Measurements from ENCODE around the gene AGAP1. TPM values are rescaled to one million over a fixed set of nuclear protein-coding genes. Genes with fewer than 3 reads are reported as not detected.
"Not testable (repeated sequence)": the region's sequence is repeated elsewhere in the genome, so short reads cannot be mapped to it uniquely, and the experiment has no call there.

AGAP1 gene
- total RNA-seq, 6 experiments from 2014 or later = 14.1 to 16.0 (median 15.1) TPM

DNA sequence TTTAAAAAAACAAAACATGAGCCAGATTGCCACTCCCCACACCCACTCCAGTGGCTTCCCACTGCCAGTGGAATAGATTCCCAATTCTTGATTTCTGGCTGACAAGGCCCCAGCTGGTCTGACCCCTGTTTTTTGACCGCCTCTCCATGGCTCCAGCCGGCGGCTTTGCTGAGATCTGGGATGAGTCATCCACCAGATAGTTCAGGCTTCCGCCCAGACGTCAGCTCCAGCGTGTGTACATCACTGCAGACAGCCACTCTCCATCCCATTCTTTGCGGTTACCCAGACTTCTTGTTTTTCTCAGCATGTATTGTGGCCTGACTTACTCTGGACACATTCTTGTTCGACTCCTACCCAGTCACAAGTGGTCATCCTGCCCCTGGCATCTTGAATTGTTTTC is 446.5 kb downstream of the AGAP1 start:
- no peak for DNase-seq
- no peaks in the 10 kb centered on the region for H3K27me3 Mint-ChIP-seq (ENCODE audit: insufficient read depth)
- peaks cover 11% of the 10 kb centered on the region for H3K36me3 Mint-ChIP-seq (ENCODE audit: low read depth)
- no peak overlapping the region for H3K27ac Mint-ChIP-seq
- H3K9me3 Mint-ChIP-seq = peaks cover 6% of the 10 kb centered on the region; the same call in 1 of the 2 replicates
- TF ChIP-seq, protein P1, sequence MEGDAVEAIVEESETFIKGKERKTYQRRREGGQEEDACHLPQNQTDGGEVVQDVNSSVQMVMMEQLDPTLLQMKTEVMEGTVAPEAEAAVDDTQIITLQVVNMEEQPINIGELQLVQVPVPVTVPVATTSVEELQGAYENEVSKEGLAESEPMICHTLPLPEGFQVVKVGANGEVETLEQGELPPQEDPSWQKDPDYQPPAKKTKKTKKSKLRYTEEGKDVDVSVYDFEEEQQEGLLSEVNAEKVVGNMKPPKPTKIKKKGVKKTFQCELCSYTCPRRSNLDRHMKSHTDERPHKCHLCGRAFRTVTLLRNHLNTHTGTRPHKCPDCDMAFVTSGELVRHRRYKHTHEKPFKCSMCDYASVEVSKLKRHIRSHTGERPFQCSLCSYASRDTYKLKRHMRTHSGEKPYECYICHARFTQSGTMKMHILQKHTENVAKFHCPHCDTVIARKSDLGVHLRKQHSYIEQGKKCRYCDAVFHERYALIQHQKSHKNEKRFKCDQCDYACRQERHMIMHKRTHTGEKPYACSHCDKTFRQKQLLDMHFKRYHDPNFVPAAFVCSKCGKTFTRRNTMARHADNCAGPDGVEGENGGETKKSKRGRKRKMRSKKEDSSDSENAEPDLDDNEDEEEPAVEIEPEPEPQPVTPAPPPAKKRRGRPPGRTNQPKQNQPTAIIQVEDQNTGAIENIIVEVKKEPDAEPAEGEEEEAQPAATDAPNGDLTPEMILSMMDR (IDR thresholded peaks at IDR 0.05) = no peak
- H3K4me3 Mint-ChIP-seq = no peak overlapping the region
- H3K4me1 Mint-ChIP-seq (ENCODE audit: low read depth) = no peaks in the 10 kb centered on the region

DNA sequence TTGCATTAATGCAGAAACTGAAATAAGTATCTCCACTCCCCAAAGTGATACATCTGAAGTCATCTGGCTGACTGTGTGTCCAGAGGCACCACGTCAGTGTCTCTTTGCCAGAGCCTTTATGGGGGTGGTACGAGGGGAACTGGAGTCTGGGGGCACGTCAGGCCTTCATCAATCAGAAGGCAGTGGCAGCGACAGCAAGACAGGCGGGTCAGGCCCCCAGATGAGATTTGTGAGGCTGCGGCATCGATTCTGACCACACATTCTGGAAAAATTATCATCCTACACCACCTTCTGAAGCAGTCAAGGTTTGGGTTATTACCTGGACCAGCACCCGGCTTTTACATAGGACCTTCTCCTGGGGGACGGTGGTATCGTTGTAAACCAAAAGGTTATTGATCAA is 450.7 kb downstream of the AGAP1 start:
- no peak for DNase-seq
- Mint-ChIP-seq H3K27ac (no peak overlapping the region), H3K4me3 (no peak overlapping the region), H3K36me3 (ENCODE audit: low read depth) (no peaks in the 10 kb centered on the region; the same call in 1 of the 2 replicates), H3K27me3 (ENCODE audit: insufficient read depth) (no peaks in the 10 kb centered on the region; the same call in none of the 2 replicates), H3K4me1 (ENCODE audit: low read depth) (no peaks in the 10 kb centered on the region), H3K9me3 (no peaks in the 10 kb centered on the region)
- TF ChIP-seq, protein P1 (IDR thresholded peaks at IDR 0.05) = no peak

DNA sequence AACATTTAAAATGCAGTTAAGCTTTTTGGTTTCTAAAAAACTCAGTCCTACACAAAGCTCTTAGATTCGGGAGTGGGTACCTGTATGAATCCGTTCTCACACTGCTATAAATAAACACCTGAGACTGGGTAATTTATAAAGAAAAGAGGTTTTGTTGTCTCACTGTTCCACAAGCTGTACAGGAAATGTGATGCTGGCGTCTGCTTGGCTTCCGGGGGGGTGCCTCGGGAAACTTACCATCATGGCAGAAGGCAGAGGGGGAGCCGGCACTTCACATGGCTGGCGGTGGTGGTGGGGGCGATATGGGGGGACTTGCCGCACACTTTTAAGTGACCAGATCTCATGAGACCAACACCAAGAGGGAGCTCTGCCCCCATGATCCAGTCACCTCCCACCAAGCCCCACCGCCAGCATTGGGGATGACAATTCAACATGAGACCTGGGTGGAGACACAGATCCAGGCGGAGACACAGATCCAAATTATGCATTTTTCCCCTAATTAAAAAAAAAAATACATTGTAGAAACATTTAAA is 451.8 kb downstream of the AGAP1 start:
- H3K27ac Mint-ChIP-seq = no peak overlapping the region
- no peaks in the 10 kb centered on the region for H3K4me1 Mint-ChIP-seq (ENCODE audit: low read depth)

DNA sequence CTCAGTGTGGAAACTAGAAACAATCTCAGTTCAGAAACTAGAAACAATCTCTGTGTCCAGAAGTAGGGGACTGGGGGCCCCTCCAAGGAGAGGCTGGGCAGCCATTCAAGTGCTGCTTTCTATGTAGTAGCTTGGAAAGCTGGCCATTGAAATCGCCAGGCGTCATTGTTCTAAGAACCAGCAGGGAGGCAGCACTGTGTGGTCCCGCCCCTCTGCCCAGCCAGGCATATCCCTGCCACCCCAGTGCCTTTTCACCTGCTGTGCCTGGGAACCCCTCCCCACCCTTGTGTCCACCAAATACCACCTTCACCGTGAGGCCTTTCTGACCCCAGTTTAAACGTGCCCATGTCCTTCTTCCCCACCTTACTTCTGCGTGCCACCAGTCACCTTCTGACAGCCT is 452.7 kb downstream of the AGAP1 start:
- H3K4me1 Mint-ChIP-seq (ENCODE audit: low read depth) = no peaks in the 10 kb centered on the region

More for the DNA sequence above, 451.8 kb downstream of the AGAP1 start:
- Mint-ChIP-seq H3K9me3 (no peaks in the 10 kb centered on the region), H3K4me3 (no peak overlapping the region), H3K36me3 (ENCODE audit: low read depth) (no peaks in the 10 kb centered on the region; the same call in 1 of the 2 replicates), H3K27me3 (ENCODE audit: insufficient read depth) (no peaks in the 10 kb centered on the region; the same call in none of the 2 replicates)
- TF ChIP-seq, protein P1 (IDR thresholded peaks at IDR 0.05) = no peak
- DNase-seq = no peak

DNA sequence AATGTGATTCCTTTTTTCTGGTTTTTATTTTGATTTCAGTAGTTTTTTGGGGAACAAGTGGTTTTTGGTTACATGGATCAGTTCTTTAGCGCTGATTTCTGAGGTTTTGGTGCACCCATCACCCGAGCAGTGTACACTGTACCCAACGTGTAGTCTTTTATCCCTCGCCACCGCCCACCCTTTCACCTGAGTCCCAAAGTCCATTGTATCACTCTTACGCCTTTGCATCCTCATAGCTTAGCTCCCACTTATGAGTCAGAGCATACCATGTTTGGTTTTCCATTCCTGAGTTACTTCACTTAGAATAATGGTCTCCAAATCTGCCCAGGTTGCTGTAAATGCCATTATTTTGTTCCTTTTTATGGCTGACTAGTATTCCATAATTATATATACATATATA is 453.2 kb downstream of the AGAP1 start:
- not testable (repeated sequence) for H3K27ac Mint-ChIP-seq; H3K27me3 Mint-ChIP-seq (ENCODE audit: insufficient read depth); H3K36me3 Mint-ChIP-seq (ENCODE audit: low read depth); H3K4me3 Mint-ChIP-seq; H3K4me1 Mint-ChIP-seq (ENCODE audit: low read depth); DNase-seq; H3K9me3 Mint-ChIP-seq

More for the DNA sequence above, 452.7 kb downstream of the AGAP1 start:
- no peak for DNase-seq
- TF ChIP-seq, protein P1 (IDR thresholded peaks at IDR 0.05) = no peak
- no peaks in the 10 kb centered on the region; the same call in 1 of the 2 replicates for H3K36me3 Mint-ChIP-seq (ENCODE audit: low read depth)
- H3K4me3 Mint-ChIP-seq = no peak overlapping the region
- no peaks in the 10 kb centered on the region; the same call in none of the 2 replicates for H3K27me3 Mint-ChIP-seq (ENCODE audit: insufficient read depth)
- H3K27ac Mint-ChIP-seq = no peak overlapping the region
- H3K9me3 Mint-ChIP-seq = no peaks in the 10 kb centered on the region; the same call in 1 of the 2 replicates

DNA sequence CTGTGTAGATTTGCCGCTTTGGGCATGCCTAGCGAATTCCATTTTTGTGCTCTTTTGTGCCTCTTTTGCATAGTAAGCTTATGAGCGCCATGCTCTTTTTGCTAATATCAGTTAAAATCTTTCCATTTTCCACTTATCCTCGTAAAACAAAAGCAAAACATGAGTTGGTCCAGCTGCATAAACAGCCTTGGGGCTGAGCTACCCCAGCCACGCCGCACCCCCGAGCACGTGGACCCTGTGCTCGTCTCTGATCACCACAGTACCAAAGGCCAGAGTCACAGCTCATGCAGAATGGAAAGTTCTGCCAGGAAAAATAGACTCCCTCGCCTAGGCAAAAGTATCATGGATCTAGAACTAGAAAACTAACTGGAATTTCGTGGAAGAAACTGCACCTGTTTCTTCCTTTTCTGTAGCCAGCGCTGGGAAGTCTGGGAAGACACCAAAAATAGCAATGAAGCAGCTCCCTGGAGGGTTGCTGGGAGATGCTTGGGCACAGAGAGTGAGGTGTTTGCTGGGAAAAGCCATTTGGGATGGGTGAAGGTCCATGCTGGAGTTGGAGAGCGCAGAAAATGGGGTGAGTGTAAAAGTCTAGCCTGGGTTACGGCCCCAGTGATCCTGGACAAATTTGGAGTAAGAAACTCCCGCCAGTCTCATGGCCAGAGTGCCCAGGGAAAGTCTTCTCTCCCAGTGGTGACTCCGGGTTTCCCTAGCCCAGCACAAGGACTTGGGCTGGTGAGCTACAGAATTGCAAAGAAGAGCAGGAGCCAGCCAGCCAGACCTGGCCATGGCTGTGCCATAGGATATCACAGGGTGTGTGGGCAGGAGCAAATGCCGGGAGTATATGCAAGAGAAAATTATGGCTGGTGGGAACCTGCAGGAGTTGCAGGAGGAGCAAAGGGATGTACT is 456.0 kb downstream of the AGAP1 start:
- TF ChIP-seq, protein P1 (IDR thresholded peaks at IDR 0.05) = no peak
- no peaks in the 10 kb centered on the region for H3K36me3 Mint-ChIP-seq (ENCODE audit: low read depth)
- no peak for DNase-seq
- H3K27ac Mint-ChIP-seq = no peak overlapping the region
- no peaks in the 10 kb centered on the region; the same call in none of the 2 replicates for H3K27me3 Mint-ChIP-seq (ENCODE audit: insufficient read depth)
- no peaks in the 10 kb centered on the region for H3K4me1 Mint-ChIP-seq (ENCODE audit: low read depth)
- no peak overlapping the region for H3K4me3 Mint-ChIP-seq
- H3K9me3 Mint-ChIP-seq = no peaks in the 10 kb centered on the region; the same call in 1 of the 2 replicates

Data from HFFc6 (cell line).